ENCODE measurements around the gene DIP2A.

Gene DIP2A

DNA sequence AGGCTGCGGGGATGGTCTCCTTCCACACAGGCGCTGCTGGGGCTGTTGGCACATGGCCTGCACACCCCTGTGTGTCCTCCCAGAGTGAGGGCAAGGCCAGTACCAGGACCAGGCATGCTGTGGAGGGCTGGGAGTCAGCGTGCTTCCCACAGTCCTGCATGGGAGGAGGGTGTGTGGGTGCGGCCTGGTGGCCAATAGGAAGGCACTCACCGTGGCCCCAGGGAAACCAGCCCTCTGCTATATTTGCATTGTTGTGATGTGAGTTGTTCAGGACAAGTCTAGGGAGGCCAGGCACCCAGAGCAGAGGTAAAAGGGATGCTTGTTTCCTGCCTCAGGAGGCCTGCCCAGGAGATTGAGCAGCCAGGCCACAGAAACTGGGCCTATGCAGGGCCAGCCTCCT is 86.7 kb downstream of the DIP2A start:
- Histone ChIP-seq H3K36me3 (peaks cover 49 to 93% (median 84%) of the 10 kb centered on the region in 3 donors), H3K4me1 (no peaks in the 10 kb centered on the region), H3K27ac (no peak overlapping the region), H3K27me3 (no peaks in the 10 kb centered on the region), H3K9me3 (no peaks in the 10 kb centered on the region), H3K4me3 (no peak overlapping the region)
- DNase-seq: no peak
- TF ChIP-seq, protein P1, sequence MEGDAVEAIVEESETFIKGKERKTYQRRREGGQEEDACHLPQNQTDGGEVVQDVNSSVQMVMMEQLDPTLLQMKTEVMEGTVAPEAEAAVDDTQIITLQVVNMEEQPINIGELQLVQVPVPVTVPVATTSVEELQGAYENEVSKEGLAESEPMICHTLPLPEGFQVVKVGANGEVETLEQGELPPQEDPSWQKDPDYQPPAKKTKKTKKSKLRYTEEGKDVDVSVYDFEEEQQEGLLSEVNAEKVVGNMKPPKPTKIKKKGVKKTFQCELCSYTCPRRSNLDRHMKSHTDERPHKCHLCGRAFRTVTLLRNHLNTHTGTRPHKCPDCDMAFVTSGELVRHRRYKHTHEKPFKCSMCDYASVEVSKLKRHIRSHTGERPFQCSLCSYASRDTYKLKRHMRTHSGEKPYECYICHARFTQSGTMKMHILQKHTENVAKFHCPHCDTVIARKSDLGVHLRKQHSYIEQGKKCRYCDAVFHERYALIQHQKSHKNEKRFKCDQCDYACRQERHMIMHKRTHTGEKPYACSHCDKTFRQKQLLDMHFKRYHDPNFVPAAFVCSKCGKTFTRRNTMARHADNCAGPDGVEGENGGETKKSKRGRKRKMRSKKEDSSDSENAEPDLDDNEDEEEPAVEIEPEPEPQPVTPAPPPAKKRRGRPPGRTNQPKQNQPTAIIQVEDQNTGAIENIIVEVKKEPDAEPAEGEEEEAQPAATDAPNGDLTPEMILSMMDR (IDR thresholded peaks at IDR 0.05): no peak
- intact Hi-C loops (cut with DNase I; ENCODE audit: low total_unique reads): no loop called here

DNA sequence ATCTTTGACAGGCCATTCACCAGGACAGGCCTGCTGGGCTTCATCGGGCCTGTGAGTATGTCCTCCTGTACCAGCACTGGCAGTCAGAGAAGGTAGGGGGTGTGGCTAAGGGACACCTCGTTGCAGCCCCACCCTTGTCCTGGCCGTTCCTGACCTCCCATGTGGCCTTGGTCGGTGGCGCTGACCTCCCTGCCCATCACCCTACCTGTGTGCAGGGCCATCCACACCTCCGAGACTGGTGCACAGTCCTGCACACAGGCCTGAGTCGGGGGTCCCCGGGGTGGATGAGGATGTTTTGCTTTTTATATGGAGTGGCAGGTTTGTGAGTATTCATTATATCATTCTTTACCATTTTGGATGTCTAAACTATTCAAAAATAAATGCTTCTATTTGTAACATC is 87.2 kb downstream of the DIP2A start:
- H3K9me3 ChIP-seq: no peaks in the 10 kb centered on the region
- H3K27me3 ChIP-seq: no peaks in the 10 kb centered on the region
- H3K4me1 ChIP-seq: no peaks in the 10 kb centered on the region
- peaks cover 51 to 93% (median 80%) of the 10 kb centered on the region in 3 donors for H3K36me3 ChIP-seq
- no peak overlapping the region for H3K4me3 ChIP-seq
- no peak for DNase-seq
- intact Hi-C loops (cut with DNase I; ENCODE audit: low total_unique reads): no loop called here
- no peak overlapping the region for H3K27ac ChIP-seq
- TF ChIP-seq, protein P1 (IDR thresholded peaks at IDR 0.05): no peak

DNA sequence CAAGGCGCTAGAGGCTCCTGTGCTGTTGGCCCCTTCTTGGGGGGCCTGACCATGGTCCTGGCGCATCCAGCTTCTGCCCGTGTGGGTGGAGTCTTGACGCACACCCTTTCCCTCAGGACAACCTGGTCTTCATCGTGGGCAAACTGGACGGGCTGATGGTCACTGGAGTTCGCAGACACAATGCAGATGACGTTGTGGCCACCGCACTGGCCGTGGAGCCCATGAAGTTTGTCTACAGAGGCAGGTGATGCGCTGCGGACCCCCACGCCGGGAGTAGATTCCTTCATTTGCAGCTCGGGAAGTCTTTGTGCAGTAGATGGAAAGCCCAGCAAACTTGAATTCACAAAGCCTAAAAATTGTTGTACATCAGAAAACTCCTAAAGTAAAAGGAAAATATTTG is 88.1 kb downstream of the DIP2A start:
- Histone ChIP-seq H3K9me3 (no peaks in the 10 kb centered on the region), H3K4me3 (no peak overlapping the region), H3K36me3 (peaks cover 50 to 93% (median 75%) of the 10 kb centered on the region in 3 donors), H3K4me1 (no peaks in the 10 kb centered on the region), H3K27me3 (no peaks in the 10 kb centered on the region), H3K27ac (no peak overlapping the region)
- DNase-seq: no peak
- TF ChIP-seq, protein P1 (IDR thresholded peaks at IDR 0.05): no peak
- intact Hi-C loops (cut with DNase I; ENCODE audit: low total_unique reads): no loop called here

DNA sequence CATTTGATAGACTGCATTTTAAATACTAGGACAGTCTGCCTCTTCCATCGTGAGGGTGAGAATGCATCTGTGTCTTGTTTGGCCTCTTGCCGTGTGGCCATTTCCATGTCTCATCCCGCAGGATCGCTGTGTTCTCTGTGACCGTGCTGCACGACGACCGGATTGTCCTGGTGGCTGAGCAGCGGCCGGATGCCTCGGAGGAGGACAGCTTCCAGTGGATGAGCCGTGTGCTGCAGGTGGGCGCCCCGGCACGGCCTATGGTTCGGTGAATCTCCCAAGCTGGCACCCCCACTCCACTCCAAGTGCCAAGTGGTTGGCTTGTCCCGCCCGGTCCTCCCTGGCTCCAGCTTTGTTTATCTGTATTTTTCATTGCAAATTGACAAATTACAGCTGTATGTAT is 91.0 kb downstream of the DIP2A start:
- DNase-seq: no peak
- H3K4me3 ChIP-seq: no peak overlapping the region
- no peaks in the 10 kb centered on the region for H3K4me1 ChIP-seq
- peaks cover 66 to 93% (median 72%) of the 10 kb centered on the region in 3 donors for H3K36me3 ChIP-seq
- no peaks in the 10 kb centered on the region for H3K9me3 ChIP-seq
- TF ChIP-seq, protein P1 (IDR thresholded peaks at IDR 0.05): no peak
- no peaks in the 10 kb centered on the region for H3K27me3 ChIP-seq
- no peak overlapping the region for H3K27ac ChIP-seq
- intact Hi-C loops (cut with DNase I; ENCODE audit: low total_unique reads): no loop called here

DNA sequence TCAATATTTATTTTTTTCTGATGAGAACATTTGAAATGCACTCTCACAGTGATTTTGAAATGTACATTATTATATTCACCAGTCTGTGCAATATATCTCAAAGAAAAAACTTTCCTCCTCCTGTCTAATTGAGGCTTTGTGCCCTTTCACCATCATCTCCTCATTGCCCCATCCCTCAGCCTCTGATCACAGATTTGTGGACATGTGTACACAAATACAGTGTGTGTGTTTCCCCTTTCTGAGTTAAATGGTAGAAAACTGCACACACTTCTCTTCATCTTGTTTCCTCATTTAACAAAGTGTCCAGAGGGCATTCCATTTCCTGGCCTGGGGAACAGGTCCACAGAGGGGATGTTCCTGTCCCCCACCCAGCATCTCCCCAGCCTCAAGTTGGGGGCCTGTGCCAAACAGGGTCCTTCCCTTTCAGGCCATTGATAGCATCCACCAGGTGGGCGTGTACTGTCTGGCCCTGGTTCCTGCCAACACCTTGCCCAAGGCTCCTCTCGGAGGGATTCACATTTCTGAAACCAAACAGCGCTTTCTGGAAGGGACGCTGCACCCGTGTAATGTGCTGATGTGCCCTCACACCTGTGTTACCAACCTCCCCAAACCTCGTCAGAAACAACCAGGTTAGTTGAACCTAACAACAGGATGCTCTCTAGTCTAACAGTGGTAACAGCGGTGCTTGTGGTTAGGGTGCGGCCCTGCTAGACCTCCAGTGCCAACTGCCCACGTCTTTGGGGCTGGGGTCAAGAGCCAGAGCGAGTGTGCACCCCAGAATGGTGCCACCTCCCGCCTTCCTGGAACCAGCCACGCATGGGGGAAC is 91.6 kb downstream of the DIP2A start:
- Histone ChIP-seq H3K4me1 (no peaks in the 10 kb centered on the region), H3K27me3 (no peaks in the 10 kb centered on the region), H3K4me3 (no peak overlapping the region), H3K9me3 (no peaks in the 10 kb centered on the region), H3K36me3 (peaks cover 69 to 95% (median 75%) of the 10 kb centered on the region in 3 donors), H3K27ac (no peak overlapping the region)
- intact Hi-C loops (cut with DNase I; ENCODE audit: low total_unique reads): no loop called here
- TF ChIP-seq, protein P1 (IDR thresholded peaks at IDR 0.05): no peak
- DNase-seq: no peak
